Naive B cell (primary cell): ENCODE results near the gene PICK1. TPM values are rescaled to one million over a fixed set of nuclear protein-coding genes. Genes with fewer than 3 reads are reported as not detected.
A peak's percentile ranks its signal among the peaks of the same experiment; 100 is the strongest.

Experiments used
- ATAC-seq, 2 donors: fragments of 150-1000 bp; cut with Tn5 transposase; 2 replicates each; pipeline ENCODE4 v1.10.0; 2021; ENCODE audit warnings: low read depth in 2 of 2, mild to moderate bottlenecking in 2 of 2, moderate library complexity in 2 of 2
- DNase-seq: peaks from one replicate; pipeline ENCODE4 v3.0.0; 2022
- H3K27ac Mint-ChIP-seq, 6 donors: one replicate each; pipeline ENCODE4 v1.8.0; 2020 to 2022; ENCODE audit warnings: mild to moderate bottlenecking in 6 of 6, mixed read lengths in 6 of 6, moderate library complexity in 5 of 6, inconsistent platforms in 2 of 6
- H3K27me3 Mint-ChIP-seq, 3 donors: one replicate each; pipeline ENCODE4 v1.8.0; 2021 to 2022; ENCODE audit warnings: mixed read lengths in 3 of 3, mild to moderate bottlenecking in 1 of 3
- H3K36me3 Mint-ChIP-seq, 2 donors: one replicate each; pipeline ENCODE4 v1.8.0; 2020 to 2022; ENCODE audit warnings: mixed read lengths in 2 of 2, inconsistent platforms in 1 of 2, mild to moderate bottlenecking in 1 of 2
- H3K4me1 Mint-ChIP-seq, 3 donors: one replicate each; pipeline ENCODE4 v1.8.0; 2020 to 2022; ENCODE audit warnings: mixed read lengths in 3 of 3, inconsistent platforms in 1 of 3, mild to moderate bottlenecking in 1 of 3, moderate library complexity in 1 of 3
- H3K4me3 Mint-ChIP-seq, 8 donors: one replicate each; pipeline ENCODE4 v1.8.0; 2020 to 2022; ENCODE audit warnings: mild to moderate bottlenecking in 8 of 8, mixed read lengths in 8 of 8, moderate library complexity in 8 of 8, inconsistent platforms in 2 of 8
- H3K9me3 Mint-ChIP-seq, 7 donors: one replicate each; pipeline ENCODE4 v1.8.0; 2020 to 2022; ENCODE audit warnings: mixed read lengths in 7 of 7, mild to moderate bottlenecking in 5 of 7, inconsistent platforms in 2 of 7, moderate library complexity in 1 of 7
- polyA plus RNA-seq, 6 donors: library from polyadenylated mRNA; unstranded; fragments of 300-500 nt; fragmentation: Illumina TruSeq; gene quantifications; one replicate each; pipeline ENCODE4 v1.2.3, GENCODE V29; 2021; ENCODE audit warnings: low read depth in 6 of 6

Gene PICK1
- polyA plus RNA-seq, 6 donors from 2014 or later = 2.6 to 9.7 (median 9.3) TPM

GRCh38 chr22:38026130-38027111 lies 30.8 kb upstream of the PICK1 start:
- ATAC-seq (no peak), DNase-seq (no peak)
- Mint-ChIP-seq H3K9me3 (no peaks in the 10 kb centered on the region), H3K27me3 (peaks cover 0 to 5% (median 0%) of the 10 kb centered on the region in 3 donors), H3K4me3 (no peak overlapping the region), H3K27ac (peak overlapping the region in 1 of 6 donors; percentile 48), H3K4me1 (no peaks in the 10 kb centered on the region), H3K36me3 (no peaks in the 10 kb centered on the region)

GRCh38 chr22:38027487-38027886 lies 29.7 kb upstream of the PICK1 start:
- Mint-ChIP-seq H3K4me3 (no peak overlapping the region), H3K27me3 (peaks cover 0 to 5% (median 0%) of the 10 kb centered on the region in 3 donors), H3K9me3 (no peaks in the 10 kb centered on the region), H3K27ac (peak overlapping the region in 1 of 6 donors; percentile 20), H3K36me3 (no peaks in the 10 kb centered on the region), H3K4me1 (peaks cover 0 to 2% (median 0%) of the 10 kb centered on the region in 3 donors)
- ATAC-seq = no peak
- DNase-seq = no peak

- no peak overlapping the region for H3K27ac Mint-ChIP-seq
- H3K4me1 Mint-ChIP-seq = peaks cover 0 to 2% (median 0%) of the 10 kb centered on the region in 3 donors
- no peaks in the 10 kb centered on the region for H3K36me3 Mint-ChIP-seq
- DNase-seq (no peak), ATAC-seq (no peak)
- H3K9me3 Mint-ChIP-seq = no peaks in the 10 kb centered on the region
- peak overlapping the region in 1 of 8 donors; percentile 63 for H3K4me3 Mint-ChIP-seq
- peaks cover 0 to 5% (median 0%) of the 10 kb centered on the region in 3 donors for H3K27me3 Mint-ChIP-seq
Measured at GRCh38 chr22:38028344-38029130, 28.7 kb upstream of the PICK1 start.

GRCh38 chr22:38029370-38029769 lies 27.8 kb upstream of the PICK1 start:
- no peaks in the 10 kb centered on the region for H3K9me3 Mint-ChIP-seq
- ATAC-seq (no peak), DNase-seq (no peak)
- no peaks in the 10 kb centered on the region for H3K36me3 Mint-ChIP-seq
- no peak overlapping the region for H3K27ac Mint-ChIP-seq
- peaks cover 0 to 5% (median 0%) of the 10 kb centered on the region in 3 donors for H3K27me3 Mint-ChIP-seq
- peaks cover 0 to 4% (median 2%) of the 10 kb centered on the region in 3 donors for H3K4me1 Mint-ChIP-seq
- no peak overlapping the region for H3K4me3 Mint-ChIP-seq

- DNase-seq (no peak), ATAC-seq (no peak)
- peaks cover 0 to 4% (median 2%) of the 10 kb centered on the region in 3 donors for H3K4me1 Mint-ChIP-seq
- peak overlapping the region in 1 of 6 donors; percentile 42 for H3K27ac Mint-ChIP-seq
- no peaks in the 10 kb centered on the region for H3K36me3 Mint-ChIP-seq
- peaks cover 0 to 5% (median 0%) of the 10 kb centered on the region in 3 donors for H3K27me3 Mint-ChIP-seq
- H3K9me3 Mint-ChIP-seq = no peaks in the 10 kb centered on the region
- no peak overlapping the region for H3K4me3 Mint-ChIP-seq
Measured at GRCh38 chr22:38029901-38030300, 27.3 kb upstream of the PICK1 start.

GRCh38 chr22:38030311-38031133 lies 26.7 kb upstream of the PICK1 start:
- Mint-ChIP-seq H3K36me3 (no peaks in the 10 kb centered on the region), H3K4me1 (peaks cover 2 to 4% (median 3%) of the 10 kb centered on the region in 3 donors), H3K4me3 (no peak overlapping the region), H3K9me3 (no peaks in the 10 kb centered on the region), H3K27ac (no peak overlapping the region), H3K27me3 (peaks cover 0 to 11% (median 0%) of the 10 kb centered on the region in 3 donors)
- ATAC-seq = no peak
- no peak for DNase-seq

GRCh38 chr22:38031491-38031890 lies 25.7 kb upstream of the PICK1 start:
- peaks cover 0 to 13% (median 0%) of the 10 kb centered on the region in 3 donors for H3K27me3 Mint-ChIP-seq
- H3K36me3 Mint-ChIP-seq = no peaks in the 10 kb centered on the region
- H3K27ac Mint-ChIP-seq = no peak overlapping the region
- peaks cover 2 to 4% (median 4%) of the 10 kb centered on the region in 3 donors for H3K4me1 Mint-ChIP-seq
- no peak overlapping the region for H3K4me3 Mint-ChIP-seq
- no peaks in the 10 kb centered on the region for H3K9me3 Mint-ChIP-seq
- ATAC-seq (no peak), DNase-seq (no peak)

GRCh38 chr22:38032681-38033521 lies 24.3 kb upstream of the PICK1 start:
- no peak for ATAC-seq
- H3K27ac Mint-ChIP-seq = peak overlapping the region in 2 of 6 donors; percentile 38 to 79
- no peaks in the 10 kb centered on the region for H3K9me3 Mint-ChIP-seq
- DNase-seq = no peak
- H3K36me3 Mint-ChIP-seq = no peaks in the 10 kb centered on the region
- peaks cover 2 to 4% (median 4%) of the 10 kb centered on the region in 3 donors for H3K4me1 Mint-ChIP-seq
- peaks cover 0 to 8% (median 0%) of the 10 kb centered on the region in 3 donors for H3K27me3 Mint-ChIP-seq
- peak overlapping the region in 1 of 8 donors; percentile 72 for H3K4me3 Mint-ChIP-seq

GRCh38 chr22:38033522-38034277 lies 23.5 kb upstream of the PICK1 start:
- no peak for ATAC-seq
- no peak overlapping the region for H3K4me3 Mint-ChIP-seq
- peaks cover 2 to 4% (median 4%) of the 10 kb centered on the region in 3 donors for H3K4me1 Mint-ChIP-seq
- no peaks in the 10 kb centered on the region for H3K9me3 Mint-ChIP-seq
- H3K36me3 Mint-ChIP-seq = no peaks in the 10 kb centered on the region
- peaks cover 0 to 8% (median 0%) of the 10 kb centered on the region in 3 donors for H3K27me3 Mint-ChIP-seq
- H3K27ac Mint-ChIP-seq = no peak overlapping the region
- DNase-seq = no peak

GRCh38 chr22:38034278-38034882 lies 22.8 kb upstream of the PICK1 start:
- no peaks in the 10 kb centered on the region for H3K9me3 Mint-ChIP-seq
- H3K27me3 Mint-ChIP-seq = peaks cover 0 to 8% (median 0%) of the 10 kb centered on the region in 3 donors
- DNase-seq (no peak), ATAC-seq (no peak)
- no peak overlapping the region for H3K4me3 Mint-ChIP-seq
- H3K4me1 Mint-ChIP-seq = peaks cover 2 to 4% (median 4%) of the 10 kb centered on the region in 3 donors
- peak overlapping the region in 1 of 6 donors; percentile 25 for H3K27ac Mint-ChIP-seq
- H3K36me3 Mint-ChIP-seq = no peaks in the 10 kb centered on the region

GRCh38 chr22:38034884-38035529 lies 22.2 kb upstream of the PICK1 start:
- Mint-ChIP-seq H3K9me3 (no peaks in the 10 kb centered on the region), H3K27me3 (peaks cover 0 to 8% (median 0%) of the 10 kb centered on the region in 3 donors), H3K4me3 (peak overlapping the region in 1 of 8 donors; percentile 25), H3K36me3 (no peaks in the 10 kb centered on the region), H3K4me1 (peaks cover 2 to 4% (median 4%) of the 10 kb centered on the region in 3 donors), H3K27ac (peak overlapping the region in 1 of 6 donors; percentile 32)
- ATAC-seq (no peak), DNase-seq (no peak)
